Ovary (tissue), 3 donors: Measurements from ENCODE around the gene UTP18.

Experiments
- EP300 ChIP-seq: sonication (generic); formaldehyde crosslinking; IDR thresholded peaks from one replicate; pipeline ENCODE4 v1.6.1; 2017; ENCODE audit warnings: antibody characterized with exemption
- POLR2A ChIP-seq: fragments of 450-650 bp; IDR thresholded peaks from one replicate; pipeline ENCODE4 v1.6.1; 2017; ENCODE audit warnings: antibody characterized with exemption, mild to moderate bottlenecking, moderate library complexity
- TF ChIP-seq, protein P1 (sequence below), 3 donors: fragments of 450-650 bp in 2 of 3; fragments of 200-600 bp in 1 of 3; IDR thresholded peaks; one replicate each; pipeline versions ENCODE4 v1.5.1 to v1.8.0; 2016 to 2022; ENCODE audit warnings: antibody characterized with exemption in 3 of 3, mild to moderate bottlenecking in 1 of 3
- donor health status: DM: no; HTN: no; CAD: no.

DNA sequence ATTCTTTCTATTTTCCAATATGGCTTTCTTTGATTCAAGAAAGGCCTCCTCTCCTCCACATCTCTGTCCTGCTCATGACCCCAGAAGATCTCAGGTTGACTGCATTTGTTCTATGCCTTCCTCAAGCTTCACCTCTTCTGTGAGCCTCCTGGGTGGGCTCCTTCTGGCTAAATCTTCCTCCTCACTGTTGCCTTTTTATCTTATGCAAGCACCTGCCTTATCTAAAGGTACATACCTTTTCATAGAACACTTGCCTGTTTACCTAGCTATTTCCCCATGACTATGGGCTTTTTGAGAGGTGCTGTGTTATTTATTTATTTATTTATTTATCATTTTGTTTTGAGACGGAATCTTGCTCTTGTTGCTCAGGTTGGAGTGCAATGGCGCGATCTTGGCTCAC lies 81.1 kb downstream of the UTP18 start:
- TF ChIP-seq, protein P1, sequence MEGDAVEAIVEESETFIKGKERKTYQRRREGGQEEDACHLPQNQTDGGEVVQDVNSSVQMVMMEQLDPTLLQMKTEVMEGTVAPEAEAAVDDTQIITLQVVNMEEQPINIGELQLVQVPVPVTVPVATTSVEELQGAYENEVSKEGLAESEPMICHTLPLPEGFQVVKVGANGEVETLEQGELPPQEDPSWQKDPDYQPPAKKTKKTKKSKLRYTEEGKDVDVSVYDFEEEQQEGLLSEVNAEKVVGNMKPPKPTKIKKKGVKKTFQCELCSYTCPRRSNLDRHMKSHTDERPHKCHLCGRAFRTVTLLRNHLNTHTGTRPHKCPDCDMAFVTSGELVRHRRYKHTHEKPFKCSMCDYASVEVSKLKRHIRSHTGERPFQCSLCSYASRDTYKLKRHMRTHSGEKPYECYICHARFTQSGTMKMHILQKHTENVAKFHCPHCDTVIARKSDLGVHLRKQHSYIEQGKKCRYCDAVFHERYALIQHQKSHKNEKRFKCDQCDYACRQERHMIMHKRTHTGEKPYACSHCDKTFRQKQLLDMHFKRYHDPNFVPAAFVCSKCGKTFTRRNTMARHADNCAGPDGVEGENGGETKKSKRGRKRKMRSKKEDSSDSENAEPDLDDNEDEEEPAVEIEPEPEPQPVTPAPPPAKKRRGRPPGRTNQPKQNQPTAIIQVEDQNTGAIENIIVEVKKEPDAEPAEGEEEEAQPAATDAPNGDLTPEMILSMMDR (IDR thresholded peaks at IDR 0.05), result no peak
- no peak for TF ChIP-seq POLR2A
- no peak for TF ChIP-seq EP300
